Heart right ventricle (tissue), 16 donors: ENCODE data around the gene MDM1. TPM values are rescaled to one million over a fixed set of nuclear protein-coding genes. Genes with fewer than 3 reads are reported as not detected.

Source experiments
- ATAC-seq, 8 donors: fragments of 200-7000 bp; cut with Tn5 transposase; one replicate each; pipeline ENCODE4 v1.9.1; 2020; ENCODE audit warnings: mild to moderate bottlenecking in 8 of 8, moderate library complexity in 8 of 8, moderate number of reproducible peaks in 1 of 8
- DNase-seq, 2 donors: peaks; one replicate each; pipeline ENCODE4 v3.0.0-alpha.2; 2020
- H3K27ac ChIP-seq, 10 donors: fragments of 200-600 bp; sonication (generic) in 2 of 10; one replicate each; pipeline versions ENCODE4 v1.5.0 to v1.8.0; 2020 to 2022; ENCODE audit warnings: mild to moderate bottlenecking in 3 of 10
- H3K27me3 ChIP-seq, 7 donors: fragments of 200-600 bp; one replicate each; pipeline ENCODE4 v1.8.0; 2021 to 2022; ENCODE audit warnings: mild to moderate bottlenecking in 2 of 7
- H3K36me3 ChIP-seq, 9 donors: fragments of 200-600 bp; sonication (generic) in 1 of 9; one replicate each; pipeline versions ENCODE4 v1.5.0 to v1.8.0; 2020 to 2022; ENCODE audit warnings: mild to moderate bottlenecking in 2 of 9
- H3K4me1 ChIP-seq, 9 donors: fragments of 200-600 bp; sonication (generic) in 1 of 9; one replicate each; pipeline versions ENCODE4 v1.5.0 to v1.8.0; 2020 to 2022; ENCODE audit warnings: mild to moderate bottlenecking in 4 of 9
- H3K4me3 ChIP-seq, 10 donors: fragments of 200-600 bp; sonication (generic) in 2 of 10; one replicate each; pipeline versions ENCODE4 v1.5.0 to v1.8.0; 2020 to 2022; ENCODE audit warnings: mild to moderate bottlenecking in 7 of 10, moderate library complexity in 2 of 10
- H3K9me3 ChIP-seq, 11 donors: fragments of 200-600 bp in 10 of 11; sonication (generic) in 2 of 11; one replicate each; pipeline versions ENCODE4 v1.5.0 to v1.8.0; 2013 to 2022; ENCODE audit warnings: mild to moderate bottlenecking in 2 of 11, control low read depth in 1 of 11, moderate library complexity in 1 of 11
- WGBS, 2 donors: extraction: QIAGEN DNeasy Blood & Tissue Kit; methylation state at CpG; one replicate each; pipeline ENCODE4 v1.1.7; 2013; ENCODE audit warnings: inconsistent platforms in 1 of 2; 5-methylcytosine and 5-hydroxymethylcytosine counted together
- intact Hi-C, 10 donors: fragments of 100-400 bp; cut with DNase I; formaldehyde crosslinking; loops; one replicate each; pipeline versions ENCODE4 v1.11.1 to v1.14.2; 2022
- polyA plus RNA-seq, 2 donors: library from polyadenylated mRNA; stranded (reverse); fragments of 200-250 nt; gene quantifications; one replicate each; pipeline ENCODE4 v1.2.3, GENCODE V29; 2013
- total RNA-seq, 10 donors: library from RNA; stranded (reverse); fragmentation: NEBNext Ultra II Directional in 3 of 10; extraction: Animal tissue kit (Norgen Biotek cat#: 25700) in 3 of 10; gene quantifications; one replicate each; pipeline versions ENCODE4 v1.2.1 to v1.2.4, GENCODE V29; 2021 to 2023
- TF ChIP-seq, protein P1 (sequence below), 9 donors: fragments of 200-600 bp; sonication (generic) in 2 of 9; IDR thresholded peaks; one replicate each; pipeline versions ENCODE4 v1.5.0 to v1.8.0; 2021 to 2022; ENCODE audit warnings: antibody characterized with exemption in 9 of 9, mild to moderate bottlenecking in 5 of 9, moderate library complexity in 1 of 9
- donor health status: Arrhythmogenic right ventricular cardiomyopathy.
- donor health status: ischemic (EF 13 %, LVEDD 7.1; RV severe dilation, severe dysfunction).
- donor health status: healthy with polysubstance abuse.
- donor health status: DM: no; HTN: yes; CAD: no.
- donor health status: DM: no; HTN: no; CAD: no.
- donor health status: ischemic (EF 25% LVEDD 6.9; RV normal size, moderate dysfunction).
- donor health status: ischemic (EF 25% LVEDD 5.7; RV mildly dilated, moderate dysfunction).
- donor health status: healthy.
- donor health status: DM: yes; HTN: yes; CAD: no.
- donor health status: Ischemic cardiomyopathy.
- donor health status: ischemic (EF 35%, LVEDD 5.7; RV mildly dilated, moderate dysfunction).
- donor health status: nonischemic (EF 11% LVEDD 7.7; RV severe dilation, severe dysfunction).
- donor health status: DM: yes; HTN: yes; CAD: no.
- donor health status: PGD.
- donor health status: ischemic (EF 29% LVEDD 5.4; RV normal size, mild dysfunction).
- donor health status: nonischemic (EF 23%, LVEDD 6.1; RV moderate dilation, normal function).

MDM1 gene
- total and polyA plus RNA-seq, 12 donors = 3.3 to 11.8 (median 6.2) TPM

DNA sequence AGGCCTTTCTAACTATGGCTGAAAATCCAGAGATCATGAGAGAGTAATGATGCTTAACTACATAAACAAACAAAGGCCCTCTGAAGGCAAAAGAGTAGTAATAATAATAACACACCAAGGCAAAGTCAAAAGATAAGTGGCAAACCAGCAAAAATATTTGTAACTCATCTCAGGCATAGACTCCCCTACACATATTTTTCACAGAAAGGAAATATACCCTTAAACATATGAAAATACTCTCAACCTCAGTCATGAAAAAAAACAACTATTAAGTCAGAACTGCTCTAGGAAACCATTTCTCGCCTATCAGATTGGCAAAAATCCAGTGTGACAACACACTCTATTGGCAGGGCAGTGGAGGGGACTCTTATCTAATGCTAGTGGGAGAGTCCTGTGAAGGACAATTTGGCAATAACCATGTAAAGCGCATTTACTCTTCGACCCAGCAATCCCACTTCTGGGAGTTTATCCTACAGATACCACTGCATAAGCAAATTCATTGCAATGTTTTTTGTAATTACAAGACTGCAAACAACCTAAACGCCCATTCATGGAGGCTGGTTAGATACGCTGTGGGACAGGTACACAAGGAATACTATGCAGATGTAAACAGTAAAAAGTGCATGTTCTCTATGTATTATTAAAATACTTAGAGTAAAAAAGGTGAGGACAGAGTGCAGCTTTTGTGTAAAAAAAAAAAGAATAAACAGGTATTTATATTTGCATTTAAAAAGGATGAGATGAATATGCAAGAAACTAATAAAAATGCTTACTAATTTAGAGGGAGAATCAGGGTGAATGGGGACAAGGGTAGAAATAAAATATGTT is 52.7 kb downstream of the MDM1 start:
- no peak for ATAC-seq
- peaks cover 0 to 3% (median 0%) of the 10 kb centered on the region in 7 donors for H3K27me3 ChIP-seq
- TF ChIP-seq, protein P1, sequence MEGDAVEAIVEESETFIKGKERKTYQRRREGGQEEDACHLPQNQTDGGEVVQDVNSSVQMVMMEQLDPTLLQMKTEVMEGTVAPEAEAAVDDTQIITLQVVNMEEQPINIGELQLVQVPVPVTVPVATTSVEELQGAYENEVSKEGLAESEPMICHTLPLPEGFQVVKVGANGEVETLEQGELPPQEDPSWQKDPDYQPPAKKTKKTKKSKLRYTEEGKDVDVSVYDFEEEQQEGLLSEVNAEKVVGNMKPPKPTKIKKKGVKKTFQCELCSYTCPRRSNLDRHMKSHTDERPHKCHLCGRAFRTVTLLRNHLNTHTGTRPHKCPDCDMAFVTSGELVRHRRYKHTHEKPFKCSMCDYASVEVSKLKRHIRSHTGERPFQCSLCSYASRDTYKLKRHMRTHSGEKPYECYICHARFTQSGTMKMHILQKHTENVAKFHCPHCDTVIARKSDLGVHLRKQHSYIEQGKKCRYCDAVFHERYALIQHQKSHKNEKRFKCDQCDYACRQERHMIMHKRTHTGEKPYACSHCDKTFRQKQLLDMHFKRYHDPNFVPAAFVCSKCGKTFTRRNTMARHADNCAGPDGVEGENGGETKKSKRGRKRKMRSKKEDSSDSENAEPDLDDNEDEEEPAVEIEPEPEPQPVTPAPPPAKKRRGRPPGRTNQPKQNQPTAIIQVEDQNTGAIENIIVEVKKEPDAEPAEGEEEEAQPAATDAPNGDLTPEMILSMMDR (IDR thresholded peaks at IDR 0.05) = no peak
- intact Hi-C loops = no loop called here
- WGBS, 2 donors = 56 to 61% methylated on average over 5 of the region's 5 CpGs
- H3K4me1 ChIP-seq = no peaks in the 10 kb centered on the region
- no peaks in the 10 kb centered on the region for H3K9me3 ChIP-seq
- H3K36me3 ChIP-seq = no peaks in the 10 kb centered on the region
- no peak for DNase-seq
- no peak overlapping the region for H3K27ac ChIP-seq
- no peak overlapping the region for H3K4me3 ChIP-seq

DNA sequence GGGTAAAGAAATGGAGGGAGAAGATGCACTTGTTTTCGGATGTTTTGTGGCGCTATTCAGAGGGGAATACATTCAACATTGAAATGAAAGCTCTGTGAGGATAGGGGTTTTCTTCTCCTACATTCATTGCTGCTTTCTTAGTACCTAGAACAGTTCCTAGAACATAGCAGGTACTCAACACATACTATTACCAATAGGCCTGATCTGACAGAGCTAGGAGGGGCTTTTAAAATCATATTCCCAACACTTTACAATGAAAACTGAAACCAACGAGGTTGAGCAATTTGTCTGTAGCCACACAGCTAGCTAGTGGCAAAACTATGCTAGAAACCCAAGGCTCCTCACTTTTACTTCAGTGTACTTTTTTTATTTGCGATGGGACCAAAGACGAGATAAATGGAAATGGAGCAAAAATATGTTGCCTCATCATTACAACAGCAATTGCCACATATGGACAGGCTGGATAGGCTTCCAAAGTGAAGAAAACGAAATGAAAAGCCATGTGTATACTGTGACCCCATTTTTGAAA is 55.7 kb downstream of the MDM1 start:
- DNase-seq (no peak), ATAC-seq (no peak)
- Histone ChIP-seq H3K9me3 (no peaks in the 10 kb centered on the region), H3K27me3 (no peaks in the 10 kb centered on the region), H3K4me1 (no peaks in the 10 kb centered on the region), H3K27ac (no peak overlapping the region), H3K36me3 (no peaks in the 10 kb centered on the region), H3K4me3 (no peak overlapping the region)
- 90 to 95% methylated on average over 6 of the region's 6 CpGs for WGBS, 2 donors
- intact Hi-C loops = no loop called here
- TF ChIP-seq, protein P1 (IDR thresholded peaks at IDR 0.05) = no peak

DNA sequence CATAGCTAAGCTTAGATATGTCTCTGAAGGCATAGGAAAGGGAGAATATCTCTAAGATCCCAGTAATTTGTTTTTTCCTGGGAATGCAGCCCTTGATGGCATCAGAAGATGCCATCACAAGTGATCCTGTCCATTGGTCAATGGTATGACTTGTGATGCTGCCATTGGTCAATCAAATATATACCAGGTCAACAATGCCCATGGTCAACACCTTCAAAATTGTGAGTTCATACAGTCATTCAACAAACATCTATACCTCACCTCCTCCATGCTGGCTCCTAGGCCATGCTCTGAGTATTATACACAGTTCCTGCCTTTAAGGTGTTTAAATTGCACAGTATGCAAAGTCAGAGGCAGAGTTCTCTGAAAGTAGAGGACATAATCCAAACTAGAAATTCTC is 59.4 kb downstream of the MDM1 start:
- intact Hi-C loops = no loop called here
- H3K27me3 ChIP-seq = no peaks in the 10 kb centered on the region
- no peaks in the 10 kb centered on the region for H3K9me3 ChIP-seq
- TF ChIP-seq, protein P1 (IDR thresholded peaks at IDR 0.05) = no peak
- H3K27ac ChIP-seq = no peak overlapping the region
- no peaks in the 10 kb centered on the region for H3K36me3 ChIP-seq
- DNase-seq = no peak
- H3K4me3 ChIP-seq = no peak overlapping the region
- peaks cover 0 to 9% (median 0%) of the 10 kb centered on the region in 9 donors for H3K4me1 ChIP-seq
- no peak for ATAC-seq

DNA sequence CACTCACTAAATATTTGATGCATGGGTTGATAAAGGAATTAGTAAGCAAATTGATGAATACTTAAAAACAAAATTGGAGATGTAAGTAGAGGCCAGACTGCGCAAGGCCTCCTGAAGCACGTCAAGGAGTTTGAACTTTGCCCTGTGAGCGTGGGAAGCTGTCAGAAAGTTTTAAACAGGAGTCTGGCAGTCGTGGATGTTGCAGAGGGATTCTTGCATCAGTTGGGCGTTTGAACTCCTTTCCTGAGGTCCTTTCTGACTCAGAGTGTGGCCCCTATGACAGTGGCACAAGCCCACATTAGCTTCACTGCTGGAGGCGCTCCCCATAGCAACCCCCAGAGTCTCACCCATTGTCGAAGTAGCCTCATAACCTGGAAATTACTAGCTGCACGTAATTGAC is 60.8 kb downstream of the MDM1 start:
- 66 to 79% methylated on average over 8 of the region's 8 CpGs for WGBS, 2 donors
- ATAC-seq = no peak
- intact Hi-C loops = no loop called here

More for the DNA sequence above, 60.8 kb downstream of the MDM1 start:
- Histone ChIP-seq H3K27me3 (no peaks in the 10 kb centered on the region), H3K4me3 (no peak overlapping the region), H3K4me1 (peaks cover 0 to 14% (median 0%) of the 10 kb centered on the region in 9 donors), H3K9me3 (no peaks in the 10 kb centered on the region), H3K27ac (no peak overlapping the region), H3K36me3 (no peaks in the 10 kb centered on the region)
- TF ChIP-seq, protein P1 (IDR thresholded peaks at IDR 0.05) = no peak
- no peak for DNase-seq
